Measurements from ENCODE around the gene CXCR3.

The CXCR3 gene

DNA sequence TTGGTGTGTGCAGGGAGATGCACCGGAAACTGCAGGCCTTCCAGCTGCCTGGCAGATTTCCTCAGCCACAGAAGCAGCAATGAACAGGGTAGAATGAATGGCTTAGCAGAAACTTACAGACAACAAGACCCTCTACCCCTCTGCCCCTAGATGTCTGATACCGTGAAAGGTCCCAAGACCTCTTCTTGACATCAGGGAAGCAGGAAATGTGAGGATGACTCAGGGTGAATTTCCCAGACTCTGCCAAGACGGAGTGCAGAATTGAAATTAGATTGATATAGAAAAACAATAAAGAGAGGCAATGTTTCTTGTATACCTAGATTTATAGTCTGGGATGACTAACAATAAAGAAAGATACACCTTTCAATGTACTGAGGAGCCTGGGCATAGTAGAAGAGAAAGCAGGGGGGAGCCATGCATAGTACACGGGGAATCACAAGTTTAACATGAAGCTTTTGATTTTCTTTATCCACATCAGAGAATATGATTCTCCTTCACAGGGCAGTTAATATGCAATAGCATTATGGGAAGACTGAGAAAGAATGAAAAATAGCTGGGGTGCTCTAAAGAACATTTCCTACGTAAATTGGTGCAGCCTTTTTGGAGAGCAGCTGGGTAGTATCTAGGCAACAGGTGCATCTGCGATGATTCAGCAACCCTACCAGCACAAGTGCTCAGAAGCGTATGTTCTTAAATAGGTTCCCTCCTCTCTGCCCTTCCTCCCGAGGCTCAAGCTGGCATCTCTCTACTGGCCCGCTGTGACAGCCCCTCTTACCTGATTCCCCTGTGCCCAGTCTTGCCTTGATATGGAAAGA, 18.3 kb upstream of the CXCR3 start:
- DNase-seq, result no peak

DNA sequence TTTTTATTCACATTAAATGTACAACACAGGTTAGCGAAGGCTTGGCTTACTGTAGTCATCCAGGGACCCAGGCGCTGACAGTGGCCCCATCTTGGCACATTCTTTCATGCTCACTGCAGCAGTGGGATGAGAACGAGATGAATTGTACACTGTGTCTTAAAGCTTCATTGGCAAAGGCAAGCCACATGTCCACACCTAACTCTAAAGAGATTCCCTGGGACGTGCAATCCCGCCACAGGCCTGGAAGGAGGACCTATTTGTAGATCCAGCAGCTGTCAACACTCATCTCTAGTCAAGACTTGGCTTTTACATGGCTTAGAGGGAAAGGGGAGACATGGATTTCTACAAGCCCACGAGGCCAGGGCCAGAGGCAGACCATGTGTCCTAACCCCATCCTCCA, 16.1 kb upstream of the CXCR3 start:
- DNase-seq, result no peak

- DNase-seq, result no peak
These were observed 14.8 kb upstream of the CXCR3 start for GRCh38 chrX:71632923-71633657.

- no peak for DNase-seq
These were observed 11.2 kb upstream of the CXCR3 start for GRCh38 chrX:71629467-71629866.

DNA sequence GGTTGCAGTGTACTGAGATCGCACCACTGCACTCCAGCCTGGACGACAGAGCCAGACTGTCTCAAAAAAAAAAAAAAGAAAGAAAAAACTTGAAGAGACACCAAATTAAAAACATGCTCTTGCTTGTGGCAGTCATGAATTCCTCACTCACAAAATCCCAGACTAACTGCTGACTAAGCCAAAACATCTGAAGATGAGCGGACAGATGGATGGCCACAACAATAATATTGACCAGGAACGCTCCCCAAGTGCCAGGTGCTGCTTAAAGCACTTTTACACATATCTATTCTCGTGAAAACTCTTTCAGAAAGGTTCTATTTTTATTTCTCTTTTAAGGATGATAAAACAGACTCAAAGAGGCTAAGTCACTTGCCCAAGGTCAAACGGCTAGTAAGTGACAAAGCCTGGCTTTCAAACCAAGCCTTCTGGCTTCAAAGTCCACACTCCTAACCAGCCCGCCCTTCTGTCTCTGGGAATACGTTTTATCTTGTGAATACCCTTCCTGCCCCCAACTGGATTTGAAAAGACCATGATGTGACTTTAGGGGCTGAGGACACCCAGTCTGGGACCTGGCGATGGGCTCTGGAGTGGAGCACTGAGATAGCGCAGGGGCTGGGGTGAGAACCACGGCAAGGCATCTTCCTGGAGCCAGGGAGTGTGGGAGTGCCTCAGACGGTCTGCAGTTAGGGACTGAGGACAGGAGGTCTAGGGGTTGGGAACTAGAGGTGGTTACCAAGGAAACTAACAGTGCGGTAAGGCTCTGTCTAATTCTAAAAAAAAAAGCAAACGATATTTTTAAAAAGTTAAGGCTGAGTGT, 9.5 kb upstream of the CXCR3 start:
- DNase-seq, result no peak

DNA sequence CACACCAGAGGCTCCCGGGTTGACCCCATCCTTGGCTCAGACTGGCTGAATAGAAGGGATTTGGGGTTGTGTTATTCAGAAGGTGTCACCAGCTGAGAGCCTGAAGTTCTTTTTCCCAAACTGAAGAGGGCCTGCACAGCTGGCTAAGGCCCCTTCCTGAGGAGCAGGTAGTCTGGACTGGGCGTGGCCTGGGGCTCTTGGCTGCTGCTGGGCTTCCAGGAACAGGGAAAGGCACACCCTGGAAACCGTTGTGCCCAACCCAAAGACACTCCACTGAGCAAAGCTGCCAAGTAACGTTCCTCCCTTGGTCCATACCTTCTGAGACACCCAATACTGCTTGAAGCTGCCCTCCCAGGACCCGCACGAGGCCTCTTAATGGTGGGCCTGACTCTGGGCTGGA, 8.3 kb upstream of the CXCR3 start:
- DNase-seq, result no peak

GRCh38 chrX:71625471-71625870, 7.2 kb upstream of the CXCR3 start:
- DNase-seq, result no peak

DNA sequence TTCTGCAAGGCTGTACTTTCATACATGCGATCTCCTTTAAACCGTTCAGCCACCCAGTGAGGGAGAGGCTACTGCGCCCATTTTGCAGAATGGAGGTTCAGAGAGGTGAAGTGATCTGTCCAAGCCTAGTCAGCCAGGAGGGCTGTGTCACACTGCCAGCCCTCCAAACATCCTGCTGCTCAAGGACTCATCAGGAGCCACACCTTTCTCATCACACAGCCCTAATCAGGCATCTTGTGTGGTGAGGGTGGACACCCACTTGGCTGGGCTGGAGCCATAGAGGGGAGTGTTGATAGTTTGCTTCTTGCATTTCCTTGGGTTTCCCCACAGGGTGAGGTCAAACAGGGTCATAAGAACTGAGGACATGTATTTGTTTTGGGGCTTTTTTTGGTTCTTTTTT, 5.4 kb upstream of the CXCR3 start:
- DNase-seq, result peak; percentile 64

DNA sequence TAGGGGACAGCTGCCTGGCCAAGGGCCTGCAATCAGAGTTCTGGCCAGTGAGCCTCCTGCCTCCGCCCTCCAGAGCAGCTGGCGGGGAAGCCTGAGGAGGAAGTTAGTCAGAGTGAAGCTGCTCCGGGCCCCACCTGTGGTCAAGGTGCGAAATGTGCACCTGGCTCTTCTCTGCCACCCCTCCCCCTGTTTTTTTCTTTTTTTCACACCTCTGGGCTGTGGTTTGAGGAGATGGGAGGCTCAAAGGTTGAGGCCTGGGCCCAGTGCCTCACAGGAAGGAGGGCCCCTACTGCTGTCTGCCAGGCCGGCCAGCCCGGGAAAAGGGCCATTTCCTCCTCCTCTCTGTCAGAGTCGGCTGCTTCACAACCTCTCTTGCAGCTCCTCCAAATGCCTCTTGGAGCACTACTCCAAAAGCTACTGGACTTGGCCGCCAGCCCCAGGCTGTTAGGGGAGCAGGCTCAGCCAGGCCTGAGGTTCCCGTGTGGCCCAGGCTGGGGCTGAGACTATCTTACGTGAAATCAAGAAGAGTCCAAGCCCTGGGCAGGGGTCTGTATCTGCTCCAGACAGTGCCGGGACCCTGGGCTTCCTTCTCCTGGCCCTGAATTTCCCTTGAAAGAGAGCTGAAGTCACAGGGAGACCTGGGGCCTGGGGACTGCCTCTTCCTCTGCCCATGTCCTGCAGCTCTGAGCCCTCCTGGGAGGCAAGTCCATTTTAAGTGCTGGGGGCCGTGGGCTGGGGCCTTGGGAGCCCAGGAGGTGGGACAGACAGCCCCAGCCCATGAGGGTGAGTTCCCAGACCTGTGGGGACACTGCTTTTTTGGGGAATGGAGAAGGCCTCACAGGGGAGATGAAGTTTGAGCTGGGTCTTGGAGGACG, 4.5 kb upstream of the CXCR3 start:
- DNase-seq, result peak; percentile 76

GRCh38 chrX:71622032-71622575, 3.8 kb upstream of the CXCR3 start:
- no peak for DNase-seq

DNA sequence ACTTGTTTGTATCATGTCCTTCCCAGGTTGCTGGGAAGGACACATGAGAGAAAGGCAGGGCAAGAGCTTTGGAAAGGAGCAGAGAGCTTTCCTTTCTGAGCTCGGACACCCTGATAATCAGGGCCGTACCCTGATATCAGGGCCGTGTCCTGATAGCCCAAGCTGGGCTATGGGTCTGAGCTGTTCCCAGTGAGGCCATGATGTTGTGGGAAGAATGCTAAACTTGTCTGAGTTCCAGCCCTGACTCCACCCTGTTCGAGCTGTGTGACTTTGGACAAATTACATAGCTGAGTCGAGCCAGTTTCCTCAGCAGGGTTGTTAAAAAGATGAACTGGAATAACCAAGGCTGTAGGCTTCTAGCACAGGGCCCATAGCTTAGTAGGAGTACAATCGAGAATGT, 3.3 kb upstream of the CXCR3 start:
- no peak for DNase-seq

DNA sequence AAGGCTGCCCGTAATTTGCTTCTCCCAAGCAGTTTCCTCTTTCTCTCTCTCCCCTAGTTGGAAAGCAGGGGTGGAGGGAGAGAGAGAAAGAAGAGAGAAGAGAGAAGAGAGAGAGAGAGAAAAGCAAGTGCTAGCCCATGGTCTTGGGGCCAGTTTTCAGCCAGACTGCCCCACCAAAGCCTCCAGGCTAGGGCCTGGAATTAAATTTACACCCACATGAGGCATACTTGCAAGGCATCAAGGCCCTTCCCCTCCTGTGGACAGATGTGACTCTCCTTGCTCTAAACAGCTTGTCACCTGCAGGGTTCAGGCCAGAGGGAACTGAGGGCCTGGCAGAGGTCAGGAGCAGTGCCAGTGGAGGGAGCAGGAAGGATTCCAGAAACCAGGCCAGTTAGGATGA, 1.7 kb upstream of the CXCR3 start:
- no peak for DNase-seq

DNA sequence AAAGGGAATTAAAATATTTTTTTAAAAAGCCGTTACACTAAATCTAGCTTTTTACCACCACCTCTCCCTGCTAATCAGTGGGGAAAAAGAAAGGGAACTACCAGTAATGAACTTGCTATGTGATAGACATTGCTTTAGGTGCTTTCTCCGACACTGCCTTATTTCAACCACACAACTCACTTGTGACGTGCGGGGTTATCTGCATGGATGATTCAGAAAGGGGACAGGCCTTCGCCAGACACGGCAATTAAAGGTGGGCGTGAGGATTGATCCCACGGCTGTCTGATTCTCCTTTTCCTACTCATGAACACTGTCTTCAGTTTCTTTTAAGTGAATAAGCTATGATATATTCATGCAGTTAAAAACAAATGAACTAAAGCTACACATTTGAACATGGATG, 882 bp upstream of the CXCR3 start:
- no peak for DNase-seq

- DNase-seq, result no peak
These were observed 476 bp upstream of the CXCR3 start for GRCh38 chrX:71618787-71619186.

DNA sequence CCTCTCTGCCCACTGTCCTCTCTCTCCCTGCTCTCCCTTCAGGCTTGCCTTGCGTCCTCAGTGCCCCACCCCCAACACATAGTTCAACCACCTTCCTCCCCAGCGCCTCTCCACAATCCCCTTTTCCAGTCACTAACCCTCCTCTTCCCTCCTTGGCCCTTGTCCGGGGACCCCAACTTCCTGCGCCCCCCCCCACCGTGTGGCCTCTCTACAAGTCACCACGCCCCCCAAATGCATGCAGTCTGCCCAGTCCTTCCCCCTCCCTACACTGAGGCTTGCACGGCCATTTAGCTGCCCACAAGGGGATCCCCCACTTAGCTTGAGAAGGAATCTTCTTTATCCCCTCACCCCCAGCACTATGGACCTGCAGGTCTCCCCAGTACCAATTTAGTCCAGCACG, 569 bp downstream of the CXCR3 start:
- DNase-seq, result no peak

DNA sequence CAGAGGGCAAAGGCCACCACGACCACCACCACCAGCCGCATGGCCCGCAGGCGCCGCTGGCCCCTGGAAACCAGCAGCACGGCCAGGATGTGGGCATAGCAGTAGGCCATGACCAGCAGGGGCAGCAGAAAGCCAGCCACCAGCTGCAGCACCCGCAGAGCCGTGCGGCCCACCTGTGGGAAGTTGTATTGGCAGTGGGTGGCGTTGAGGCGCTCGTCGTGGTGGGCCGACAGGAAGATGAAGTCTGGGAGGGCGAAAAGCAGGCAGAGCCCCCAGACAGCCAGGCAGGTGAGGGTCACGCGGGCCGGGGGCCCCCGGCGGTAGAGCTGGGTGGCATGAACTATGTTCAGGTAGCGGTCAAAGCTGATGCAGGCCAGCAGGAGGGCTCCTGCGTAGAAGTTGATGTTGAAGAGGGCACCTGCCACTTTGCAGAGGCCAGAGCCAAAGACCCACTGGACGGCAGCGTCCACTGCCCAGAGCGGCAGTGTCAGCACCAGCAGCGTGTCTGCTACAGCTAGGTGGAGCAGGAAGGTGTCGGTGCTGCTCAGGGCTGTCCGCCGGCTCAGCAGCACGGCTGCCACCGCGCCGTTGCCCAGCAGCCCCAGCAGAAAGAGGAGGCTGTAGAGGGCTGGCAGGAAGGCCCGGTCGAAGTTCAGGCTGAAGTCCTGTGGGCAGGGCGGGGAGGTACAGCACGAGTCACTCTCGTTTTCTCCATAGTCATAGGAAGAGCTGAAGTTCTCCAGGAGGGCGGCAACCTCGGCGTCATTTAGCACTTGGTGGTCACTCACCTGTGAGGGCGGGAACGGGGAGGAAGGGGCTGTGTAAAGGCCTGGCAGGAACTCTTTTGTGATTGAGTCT, 1.4 kb downstream of the CXCR3 start:
- DNase-seq, result no peak

GRCh38 chrX:71615954-71616353, 2.4 kb downstream of the CXCR3 start:
- no peak for DNase-seq

- no peak for DNase-seq
These were observed 3.3 kb downstream of the CXCR3 start for GRCh38 chrX:71615056-71615455.

GRCh38 chrX:71612256-71612655, 6.1 kb downstream of the CXCR3 start:
- no peak for DNase-seq

GRCh38 chrX:71611736-71612135, 6.6 kb downstream of the CXCR3 start:
- peak; percentile 22 for DNase-seq

DNA sequence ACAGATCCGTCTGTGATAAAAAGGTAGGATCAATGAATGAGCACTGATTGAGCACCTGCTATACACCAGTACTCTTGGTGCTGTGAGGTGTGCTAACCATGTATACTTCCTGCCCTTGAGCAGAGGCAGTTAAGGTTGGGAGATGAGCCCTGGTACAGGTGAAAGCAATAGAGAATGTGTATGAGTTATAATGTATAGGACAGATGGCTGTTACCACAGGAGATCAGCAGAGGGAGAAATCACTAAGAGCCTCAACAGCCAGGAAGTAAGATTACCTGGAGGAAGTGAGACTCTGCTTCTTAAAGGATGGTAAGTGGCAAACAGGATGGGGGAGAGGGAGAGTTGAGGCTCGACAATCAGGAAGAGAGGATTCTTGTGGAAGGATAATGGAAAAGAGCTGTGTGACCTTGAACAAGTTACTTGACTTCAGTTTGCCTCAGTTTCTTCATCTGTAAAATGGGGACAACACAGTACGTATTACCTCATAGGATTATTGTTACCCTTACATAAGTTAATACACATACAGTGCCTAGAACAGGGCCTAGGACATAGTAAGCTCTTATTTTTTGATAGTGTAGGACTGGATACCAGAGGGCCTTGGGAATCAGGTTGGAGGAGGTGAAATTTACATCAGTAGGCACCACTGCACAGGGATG, 9.1 kb downstream of the CXCR3 start:
- no peak for DNase-seq

Measured in hematopoietic multipotent progenitor cell treated with erythropoietin and hydrocortisone succinate and interleukin-3 and kit ligand, for 4 days (in vitro differentiated cells).